K562 (cell line): ENCODE measurements around the gene USH1G. TPM values are rescaled to one million over a fixed set of nuclear protein-coding genes. Genes with fewer than 3 reads are reported as not detected.

Experiments
- ATAC-seq: fragments of 200-7000 bp; cut with Tn5 transposase; 3 replicates; pipeline ENCODE4 v1.9.1; 2020; ENCODE audit warnings: moderate library complexity
- BruUV-seq: library from RNA; stranded (reverse); fragments of 400-500 nt; replicated peaks from 2 replicates; lab custom pipeline; 2021; lab: Mats Ljungman, UMichigan
- CTCF ChIA-PET: fragments of 300-600 bp; formaldehyde crosslinking; extraction: SDS; loops from one replicate; lab custom pipeline; 2021; ENCODE audit warnings: low intra/inter-chr PET ratio; lab: Yijun Ruan, JAX
- POLR2A ChIA-PET: fragments of 300-600, 350-650 bp; sonication (Branson Sonifier 250); formaldehyde crosslinking; extraction: SDS; loops from one replicate; lab custom pipeline; 2021; ENCODE audit warnings: antibody characterized with exemption, inconsistent platforms; lab: Yijun Ruan, JAX
- DNase-seq, 4 experiments: peaks; one replicate each; pipeline versions ENCODE4 v3.0.0 to v3.0.0-alpha.2; 2011 to 2018; ENCODE audit warnings: low spot score in 3 of 4, mixed read lengths in 3 of 4; ENCODE audit errors: extremely low read depth in 1 of 4
- FAIRE-seq: peaks from 2 replicates; lab custom pipeline; 2011; peaks lifted over from hg19 to GRCh38; lab: Jason Lieb, UNC
- H2AFZ ChIP-seq: 2 replicates; pipeline ENCODE4 v1.6.0; 2011; ENCODE audit warnings: low read depth, low read length, control low read depth, inconsistent platforms
- H3K27ac ChIP-seq: fragments of 200-600 bp; 3 replicates; pipeline ENCODE4 v1.8.0; 2011; ENCODE audit warnings: low read depth, mild to moderate bottlenecking, control low read depth, inconsistent platforms, low read length, moderate library complexity, mixed read lengths; ENCODE audit errors: extremely low read depth
- H3K27me3 ChIP-seq, 2 experiments: fragments of 300-600 bp in 1 of 2; 2 replicates in 1 of 2; 3 replicates in 1 of 2; pipeline versions ENCODE4 v1.6.0 to v1.8.0; 2011; ENCODE audit warnings: inconsistent platforms in 2 of 2, low read length in 2 of 2, mild to moderate bottlenecking in 1 of 2, mixed read lengths in 1 of 2, moderate library complexity in 1 of 2; ENCODE audit not compliant: control insufficient read depth in 2 of 2, insufficient read depth in 2 of 2
- H3K36me3 ChIP-seq: fragments of 300-600 bp; 3 replicates; pipeline ENCODE4 v1.8.0; 2011; ENCODE audit warnings: mild to moderate bottlenecking, low read length, inconsistent platforms; ENCODE audit not compliant: control insufficient read depth, insufficient read depth
- H3K4me1 ChIP-seq, 2 experiments: fragments of 200-600 bp in 1 of 2; replicated peaks in 1 of 2; 2 replicates in 1 of 2; 3 replicates in 1 of 2; pipeline versions ENCODE4 v1.5.1 to v1.8.0; 2011; ENCODE audit warnings: inconsistent platforms in 2 of 2, low read length in 2 of 2, mild to moderate bottlenecking in 1 of 2, mixed read lengths in 1 of 2, moderate library complexity in 1 of 2; ENCODE audit not compliant: control insufficient read depth in 2 of 2, insufficient read depth in 2 of 2
- H3K4me2 ChIP-seq: 2 replicates; pipeline ENCODE4 v1.6.1; 2011; ENCODE audit warnings: low read length, control low read depth, inconsistent platforms, mixed read lengths; ENCODE audit not compliant: insufficient read depth
- H3K4me3 ChIP-seq: fragments of 200-600 bp; sonication (generic), shearing (Covaris generic); 2 replicates; pipeline ENCODE4 v1.5.1; 2016; ENCODE audit warnings: control low read depth, inconsistent platforms
- H3K79me2 ChIP-seq: fragments of 200-600 bp; 3 replicates; pipeline ENCODE4 v1.8.0; 2011; ENCODE audit warnings: low read length, inconsistent platforms; ENCODE audit not compliant: control insufficient read depth, insufficient read depth
- H3K9ac ChIP-seq, 2 experiments: 2 replicates each; pipeline versions ENCODE4 v1.6.0 to v1.6.1; 2011; ENCODE audit warnings: low read depth in 2 of 2, low read length in 2 of 2, control low read depth in 1 of 2, inconsistent platforms in 1 of 2, mild to moderate bottlenecking in 1 of 2, mixed read lengths in 1 of 2; ENCODE audit not compliant: insufficient read depth in 1 of 2
- H3K9me1 ChIP-seq: one replicate; pipeline ENCODE4 v1.6.0; 2011; ENCODE audit warnings: inconsistent platforms, mild to moderate bottlenecking, low read length, moderate library complexity; ENCODE audit not compliant: control insufficient read depth, insufficient read depth
- H3K9me3 ChIP-seq: replicated peaks from 2 replicates; pipeline ENCODE4 v1.5.1; 2011; ENCODE audit warnings: low read depth, low read length, inconsistent platforms; ENCODE audit not compliant: control insufficient read depth, insufficient read depth
- H4K20me1 ChIP-seq: replicated peaks from 2 replicates; pipeline ENCODE4 v1.6.1; 2011; ENCODE audit warnings: low read length, inconsistent platforms, mixed read lengths; ENCODE audit not compliant: control insufficient read depth, insufficient read depth
- ARHGAP35 ChIP-seq: fragments of 450-650 bp; IDR thresholded peaks from 2 replicates; pipeline ENCODE4 v1.6.1; 2018; ENCODE audit not compliant: partially characterized antibody
- ATF1 ChIP-seq, 2 experiments: fragments of 450-650 bp in 1 of 2; IDR thresholded peaks; 2 replicates each; pipeline ENCODE4 v1.6.1; 2016; ENCODE audit warnings: missing compliant biosample characterization in 1 of 2, missing genetic modification characterization in 1 of 2
- CBFA2T2 ChIP-seq: fragments of 450-650 bp; conservative IDR thresholded peaks from 2 replicates; pipeline ENCODE4 v1.6.1; 2017; ENCODE audit warnings: mild to moderate bottlenecking
- CREM ChIP-seq: IDR thresholded peaks from 2 replicates; pipeline ENCODE4 v1.6.1; 2014; ENCODE audit warnings: antibody characterized with exemption, low read depth
- NFE2L1 ChIP-seq: fragments of 450-650 bp; IDR thresholded peaks from 2 replicates; pipeline ENCODE4 v1.6.1; 2016; ENCODE audit warnings: missing genetic modification characterization, low read depth, mild to moderate bottlenecking, missing compliant biosample characterization, moderate library complexity, borderline replicate concordance
- SMAD2 ChIP-seq: fragments of 150-350 bp; IDR thresholded peaks from 2 replicates; pipeline ENCODE4 v1.6.1; 2014; ENCODE audit warnings: low read depth, mild to moderate bottlenecking, low read length
- ZNF436 ChIP-seq: fragments of 250-450, 450-650 bp; sonication (Bioruptor Pico); formaldehyde crosslinking; IDR thresholded peaks from 2 replicates; pipeline ENCODE4 v1.7.0; 2020; ENCODE audit warnings: mild to moderate bottlenecking
- WGBS: fragments of 100-300 bp; shearing (Covaris generic); methylation state at CpG from one replicate; pipeline ENCODE4 v1.1.6; 2016; ENCODE audit warnings: low coverage, mixed read lengths; ENCODE audit not compliant: insufficient coverage; ENCODE audit errors: missing lambda C conversion rate; 5-methylcytosine and 5-hydroxymethylcytosine counted together
- in situ Hi-C: fragments of 300-500 bp; cut with MboI; formaldehyde crosslinking; loops from 4 replicates; pipeline ENCODE4 v1.15.0; 2018; ENCODE audit warnings: inconsistent platforms, mixed read lengths
- intact Hi-C: fragments of 100-400 bp; cut with micrococcal nuclease; formaldehyde crosslinking; loops from 2 replicates; pipeline ENCODE4 v1.14.2; 2022
- polyA plus RNA-seq, 8 experiments: library from polyadenylated mRNA; depleted of rRNA in 4 of 8; stranded (reverse) in 5 of 8; unstranded in 3 of 8; fragments of >200 nt; fragmentation: Nextera tagmentation in 2 of 8; fragmentation: Illumina TruSeq in 1 of 8; extraction: Ambion mirVana in 2 of 8; extraction: Trizol in 1 of 8; gene quantifications; 2 replicates each; pipeline versions ENCODE4 v1.2.1 to v1.2.3, GENCODE V29; 2011 to 2014; ENCODE audit warnings: inconsistent platforms in 1 of 8, missing spikeins in 1 of 8
- total RNA-seq, 7 experiments: library from RNA; depleted of rRNA in 6 of 7; stranded (reverse); fragments of >200 nt in 6 of 7; fragmentation: Illumina TruSeq in 2 of 7; extraction: Trizol in 2 of 7; gene quantifications; 2 replicates each; pipeline versions ENCODE4 v1.2.1 to v1.2.3, GENCODE V29; 2011 to 2021; ENCODE audit warnings: low replicate concordance in 1 of 7
- TF ChIP-seq, protein P1 (sequence below): fragments of 450-650 bp; IDR thresholded peaks from 2 replicates; pipeline ENCODE4 v1.6.1; 2018; ENCODE audit not compliant: partially characterized antibody

Gene USH1G
- total and polyA plus RNA-seq, 9 of the 15 experiments (the other 6 are each of a cell fraction or from before 2014, with no cell fraction given) = 0.22 to 1.00 (median 0.64) TPM; not detected in 2

DNA sequence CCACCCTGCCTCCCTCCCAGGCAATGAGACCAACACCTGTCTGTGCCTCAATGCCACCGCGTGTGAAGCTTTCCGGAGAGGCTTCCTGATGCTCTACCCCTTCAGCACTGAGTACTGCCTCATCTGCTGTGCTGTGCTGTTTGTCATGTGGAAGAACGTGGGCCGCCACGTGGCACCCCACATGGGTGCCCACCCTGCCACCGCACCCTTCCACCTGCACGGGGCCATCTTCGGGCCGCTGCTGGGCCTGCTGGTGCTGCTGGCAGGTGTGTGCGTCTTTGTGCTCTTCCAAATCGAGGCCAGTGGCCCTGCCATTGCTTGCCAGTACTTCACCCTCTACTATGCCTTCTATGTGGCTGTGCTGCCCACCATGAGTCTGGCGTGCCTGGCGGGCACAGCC lies 23.6 kb upstream of the USH1G start:
- 10% methylated on average over 14 of the region's 14 CpGs for WGBS
- ChIA-PET CTCF (no interaction called here), POLR2A (no interaction called here)
- intact Hi-C loops = no loop called here
- no peak for FAIRE-seq
- H3K9ac ChIP-seq = no peak overlapping the region; a peak in 1 of 4 replicates
- no peaks in the 10 kb centered on the region for H3K79me2 ChIP-seq
- no peak for ATAC-seq
- no peak overlapping the region for H3K4me2 ChIP-seq
- in situ Hi-C loops = no loop called here
- no peak for DNase-seq
- no peaks in the 10 kb centered on the region for H3K36me3 ChIP-seq
- H3K4me1 ChIP-seq = peaks cover 0 to 15% of the 10 kb centered on the region in 2 experiments; a peak in 2 of 5 replicates
- H4K20me1 ChIP-seq = no peaks in the 10 kb centered on the region
- H2AFZ ChIP-seq = no peak overlapping the region
- peaks cover 40 to 83% of the 10 kb centered on the region in 2 experiments for H3K27me3 ChIP-seq
- H3K4me3 ChIP-seq = no peak overlapping the region
- TF ChIP-seq, protein P1, sequence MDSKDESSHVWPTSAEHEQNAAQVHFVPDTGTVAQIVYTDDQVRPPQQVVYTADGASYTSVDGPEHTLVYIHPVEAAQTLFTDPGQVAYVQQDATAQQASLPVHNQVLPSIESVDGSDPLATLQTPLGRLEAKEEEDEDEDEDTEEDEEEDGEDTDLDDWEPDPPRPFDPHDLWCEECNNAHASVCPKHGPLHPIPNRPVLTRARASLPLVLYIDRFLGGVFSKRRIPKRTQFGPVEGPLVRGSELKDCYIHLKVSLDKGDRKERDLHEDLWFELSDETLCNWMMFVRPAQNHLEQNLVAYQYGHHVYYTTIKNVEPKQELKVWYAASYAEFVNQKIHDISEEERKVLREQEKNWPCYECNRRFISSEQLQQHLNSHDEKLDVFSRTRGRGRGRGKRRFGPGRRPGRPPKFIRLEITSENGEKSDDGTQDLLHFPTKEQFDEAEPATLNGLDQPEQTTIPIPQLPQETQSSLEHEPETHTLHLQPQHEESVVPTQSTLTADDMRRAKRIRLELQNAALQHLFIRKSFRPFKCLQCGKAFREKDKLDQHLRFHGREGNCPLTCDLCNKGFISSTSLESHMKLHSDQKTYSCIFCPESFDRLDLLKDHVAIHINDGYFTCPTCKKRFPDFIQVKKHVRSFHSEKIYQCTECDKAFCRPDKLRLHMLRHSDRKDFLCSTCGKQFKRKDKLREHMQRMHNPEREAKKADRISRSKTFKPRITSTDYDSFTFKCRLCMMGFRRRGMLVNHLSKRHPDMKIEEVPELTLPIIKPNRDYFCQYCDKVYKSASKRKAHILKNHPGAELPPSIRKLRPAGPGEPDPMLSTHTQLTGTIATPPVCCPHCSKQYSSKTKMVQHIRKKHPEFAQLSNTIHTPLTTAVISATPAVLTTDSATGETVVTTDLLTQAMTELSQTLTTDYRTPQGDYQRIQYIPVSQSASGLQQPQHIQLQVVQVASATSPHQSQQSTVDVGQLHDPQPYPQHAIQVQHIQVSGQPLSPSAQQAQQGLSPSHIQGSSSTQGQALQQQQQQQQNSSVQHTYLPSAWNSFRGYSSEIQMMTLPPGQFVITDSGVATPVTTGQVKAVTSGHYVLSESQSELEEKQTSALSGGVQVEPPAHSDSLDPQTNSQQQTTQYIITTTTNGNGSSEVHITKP = no peak
- TF ChIP-seq CBFA2T2 (no peak), CREM (no peak), SMAD2 (no peak), NFE2L1 (tag) (no peak), ARHGAP35 (no peak), ATF1 (CRISPR knock-in tag; IDR thresholded peaks at IDR 0.05) (no peak), ATF1 (tag; IDR thresholded peaks at IDR 0.05) (no peak), ZNF436 (CRISPR knock-in tag) (no peak)
- no peak overlapping the region for H3K27ac ChIP-seq
- no peaks in the 10 kb centered on the region for H3K9me3 ChIP-seq
- BruUV-seq = no TSS peak
- H3K9me1 ChIP-seq = no peaks in the 10 kb centered on the region
